ENCODE measurements around the gene HACD2.

The HACD2 gene

GRCh38 chr3:123632161-123632655 is 47.4 kb upstream of the HACD2 start:
- Histone ChIP-seq H2AK5ac (ENCODE audit: low read length) (no peak overlapping the region), H3K4me2 (ENCODE audit: low read length) (no peak overlapping the region), H3K79me1 (ENCODE audit: low read length) (peaks cover 3% of the 10 kb centered on the region), H2BK12ac (ENCODE audit: low read length) (no peak overlapping the region), H3K9me3 (ENCODE audit: insufficient read depth, low read depth, low read length) (no peaks in the 10 kb centered on the region), H4K8ac (ENCODE audit: low read depth, low read length) (no peak overlapping the region), H2BK120ac (ENCODE audit: insufficient read depth, low read length, poor library complexity) (no peak overlapping the region), H3K4ac (ENCODE audit: low read depth, low read length) (no peak overlapping the region), H3K27ac (ENCODE audit: low read depth, low read length) (no peak overlapping the region), H3K23ac (ENCODE audit: low read length) (no peak overlapping the region), H3K14ac (ENCODE audit: low read length) (no peak overlapping the region), H2BK5ac (ENCODE audit: low read depth, low read length, poor library complexity) (no peak overlapping the region), H4K12ac (ENCODE audit: low read depth, low read length) (no peak overlapping the region), H3K4me1 (ENCODE audit: control insufficient read depth in 1 of 2, insufficient read depth in 2 of 2, low read length in 2 of 2) (peaks cover 21% of the 10 kb centered on the region in 2 experiments), H3K9ac (ENCODE audit: low read length) (no peak overlapping the region), H2AFZ (ENCODE audit: insufficient read depth, low read length, poor library complexity) (no peak overlapping the region), H3K18ac (ENCODE audit: low read length) (no peak overlapping the region), H3K79me2 (ENCODE audit: control insufficient read depth, insufficient read depth, low read length, poor library complexity) (no peaks in the 10 kb centered on the region), H3K36me3 (ENCODE audit: control insufficient read depth in 1 of 2, insufficient read depth in 2 of 2, low read length in 2 of 2) (peaks cover 34 to 39% of the 10 kb centered on the region in 2 experiments), H4K91ac (ENCODE audit: low read depth, low read length) (no peak overlapping the region), H3K4me3 (ENCODE audit: low read depth, low read length) (no peak overlapping the region), H3K27me3 (ENCODE audit: insufficient read depth, low read length) (no peaks in the 10 kb centered on the region)
- no CpG with 5 or more reads among the region's 6 CpGs for WGBS (ENCODE audit: extremely low coverage, insufficient coverage, insufficient read length)
- DNase-seq = no peak

- Histone ChIP-seq H3K4me1 (ENCODE audit: control insufficient read depth in 1 of 2, insufficient read depth in 2 of 2, low read length in 2 of 2) (peaks cover 2 to 6% of the 10 kb centered on the region in 2 experiments), H3K23ac (ENCODE audit: low read length) (no peak overlapping the region), H3K79me2 (ENCODE audit: control insufficient read depth, insufficient read depth, low read length, poor library complexity) (no peaks in the 10 kb centered on the region), H3K79me1 (ENCODE audit: low read length) (no peaks in the 10 kb centered on the region), H2BK5ac (ENCODE audit: low read depth, low read length, poor library complexity) (no peak overlapping the region), H3K27me3 (ENCODE audit: insufficient read depth, low read length) (no peaks in the 10 kb centered on the region), H2BK12ac (ENCODE audit: low read length) (no peak overlapping the region), H2AFZ (ENCODE audit: insufficient read depth, low read length, poor library complexity) (no peak overlapping the region), H4K8ac (ENCODE audit: low read depth, low read length) (no peak overlapping the region), H3K4me2 (ENCODE audit: low read length) (no peak overlapping the region), H3K4ac (ENCODE audit: low read depth, low read length) (no peak overlapping the region), H4K91ac (ENCODE audit: low read depth, low read length) (no peak overlapping the region), H3K27ac (ENCODE audit: low read depth, low read length) (no peak overlapping the region), H2AK5ac (ENCODE audit: low read length) (no peak overlapping the region), H3K9me3 (ENCODE audit: insufficient read depth, low read depth, low read length) (no peaks in the 10 kb centered on the region), H3K36me3 (ENCODE audit: control insufficient read depth in 1 of 2, insufficient read depth in 2 of 2, low read length in 2 of 2) (peaks cover 35 to 43% of the 10 kb centered on the region in 2 experiments), H3K18ac (ENCODE audit: low read length) (no peak overlapping the region), H3K4me3 (ENCODE audit: low read depth, low read length) (no peak overlapping the region), H4K12ac (ENCODE audit: low read depth, low read length) (no peak overlapping the region), H2BK120ac (ENCODE audit: insufficient read depth, low read length, poor library complexity) (no peak overlapping the region), H3K9ac (ENCODE audit: low read length) (no peak overlapping the region), H3K14ac (ENCODE audit: low read length) (no peak overlapping the region)
- no CpG with 5 or more reads among the region's 4 CpGs for WGBS (ENCODE audit: extremely low coverage, insufficient coverage, insufficient read length)
- DNase-seq = no peak
Observed at GRCh38 chr3:123629747-123630047, 44.8 kb upstream of the HACD2 start.

GRCh38 chr3:123628996-123629746 is 44.3 kb upstream of the HACD2 start:
- Histone ChIP-seq H4K12ac (ENCODE audit: low read depth, low read length) (no peak overlapping the region), H2BK5ac (ENCODE audit: low read depth, low read length, poor library complexity) (no peak overlapping the region), H2AK5ac (ENCODE audit: low read length) (no peak overlapping the region), H3K79me1 (ENCODE audit: low read length) (no peaks in the 10 kb centered on the region), H2AFZ (ENCODE audit: insufficient read depth, low read length, poor library complexity) (no peak overlapping the region), H3K36me3 (ENCODE audit: control insufficient read depth in 1 of 2, insufficient read depth in 2 of 2, low read length in 2 of 2) (peaks cover 35 to 43% of the 10 kb centered on the region in 2 experiments), H3K27ac (ENCODE audit: low read depth, low read length) (no peak overlapping the region), H3K18ac (ENCODE audit: low read length) (no peak overlapping the region), H4K8ac (ENCODE audit: low read depth, low read length) (no peak overlapping the region), H3K14ac (ENCODE audit: low read length) (no peak overlapping the region), H3K4ac (ENCODE audit: low read depth, low read length) (no peak overlapping the region), H3K4me3 (ENCODE audit: low read depth, low read length) (no peak overlapping the region), H4K91ac (ENCODE audit: low read depth, low read length) (no peak overlapping the region), H2BK12ac (ENCODE audit: low read length) (no peak overlapping the region), H3K4me1 (ENCODE audit: control insufficient read depth in 1 of 2, insufficient read depth in 2 of 2, low read length in 2 of 2) (peaks cover 4 to 5% of the 10 kb centered on the region in 2 experiments), H3K79me2 (ENCODE audit: control insufficient read depth, insufficient read depth, low read length, poor library complexity) (no peaks in the 10 kb centered on the region), H3K23ac (ENCODE audit: low read length) (no peak overlapping the region), H3K4me2 (ENCODE audit: low read length) (no peak overlapping the region), H2BK120ac (ENCODE audit: insufficient read depth, low read length, poor library complexity) (no peak overlapping the region), H3K9ac (ENCODE audit: low read length) (no peak overlapping the region), H3K27me3 (ENCODE audit: insufficient read depth, low read length) (no peaks in the 10 kb centered on the region), H3K9me3 (ENCODE audit: insufficient read depth, low read depth, low read length) (no peaks in the 10 kb centered on the region)
- no peak for DNase-seq
- WGBS (ENCODE audit: extremely low coverage, insufficient coverage, insufficient read length) = no CpG with 5 or more reads among the region's 22 CpGs

- no peak overlapping the region for H2AFZ ChIP-seq (ENCODE audit: insufficient read depth, low read length, poor library complexity)
- H3K9me3 ChIP-seq (ENCODE audit: insufficient read depth, low read depth, low read length) = no peaks in the 10 kb centered on the region
- no peak for DNase-seq
- peaks cover 8 to 9% of the 10 kb centered on the region in 2 experiments for H3K4me1 ChIP-seq (ENCODE audit: control insufficient read depth in 1 of 2, insufficient read depth in 2 of 2, low read length in 2 of 2)
- H2BK12ac ChIP-seq (ENCODE audit: low read length) = no peak overlapping the region
- peaks cover 27 to 35% of the 10 kb centered on the region in 2 experiments for H3K36me3 ChIP-seq (ENCODE audit: control insufficient read depth in 1 of 2, insufficient read depth in 2 of 2, low read length in 2 of 2)
- H3K27ac ChIP-seq (ENCODE audit: low read depth, low read length) = no peak overlapping the region
- H3K4me3 ChIP-seq (ENCODE audit: low read depth, low read length) = no peak overlapping the region
- H4K91ac ChIP-seq (ENCODE audit: low read depth, low read length) = no peak overlapping the region
- H3K79me1 ChIP-seq (ENCODE audit: low read length) = no peaks in the 10 kb centered on the region
- no peak overlapping the region for H4K12ac ChIP-seq (ENCODE audit: low read depth, low read length)
- H3K79me2 ChIP-seq (ENCODE audit: control insufficient read depth, insufficient read depth, low read length, poor library complexity) = no peaks in the 10 kb centered on the region
- no peak overlapping the region for H4K8ac ChIP-seq (ENCODE audit: low read depth, low read length)
- H2AK5ac ChIP-seq (ENCODE audit: low read length) = no peak overlapping the region
- no CpG with 5 or more reads among the region's 6 CpGs for WGBS (ENCODE audit: extremely low coverage, insufficient coverage, insufficient read length)
- H3K9ac ChIP-seq (ENCODE audit: low read length) = no peak overlapping the region
- H3K14ac ChIP-seq (ENCODE audit: low read length) = no peak overlapping the region
- H3K18ac ChIP-seq (ENCODE audit: low read length) = no peak overlapping the region
- no peak overlapping the region for H2BK5ac ChIP-seq (ENCODE audit: low read depth, low read length, poor library complexity)
- no peak overlapping the region for H3K4me2 ChIP-seq (ENCODE audit: low read length)
- no peaks in the 10 kb centered on the region for H3K27me3 ChIP-seq (ENCODE audit: insufficient read depth, low read length)
- H3K4ac ChIP-seq (ENCODE audit: low read depth, low read length) = no peak overlapping the region
- no peak overlapping the region for H3K23ac ChIP-seq (ENCODE audit: low read length)
- no peak overlapping the region for H2BK120ac ChIP-seq (ENCODE audit: insufficient read depth, low read length, poor library complexity)
Observed at GRCh38 chr3:123627673-123628670, 43.1 kb upstream of the HACD2 start.

Data from trophoblast cell (in vitro differentiated cells and primary cell).